Nephron progenitor cell (in vitro differentiated cells): ENCODE measurements around the gene TBC1D22A.

ENCODE experiments used
- DNase-seq: peaks from one replicate; pipeline ENCODE4 v3.0.0; 2021
- H3K27ac Mint-ChIP-seq: 2 replicates; pipeline ENCODE4 v1.8.0; 2021; ENCODE audit warnings: mild to moderate bottlenecking, moderate library complexity, mixed read lengths
- H3K27me3 Mint-ChIP-seq: 2 replicates; pipeline ENCODE4 v1.8.0; 2021; ENCODE audit warnings: mild to moderate bottlenecking, low read depth, mixed read lengths; ENCODE audit not compliant: poor library complexity
- H3K36me3 Mint-ChIP-seq: 2 replicates; pipeline ENCODE4 v1.8.0; 2021; ENCODE audit warnings: low read depth, mixed read lengths
- H3K4me1 Mint-ChIP-seq: 2 replicates; pipeline ENCODE4 v1.8.0; 2021; ENCODE audit warnings: mixed read lengths
- H3K4me3 Mint-ChIP-seq: 2 replicates; pipeline ENCODE4 v1.8.0; 2021; ENCODE audit warnings: mild to moderate bottlenecking, moderate library complexity, mixed read lengths
- H3K9me3 Mint-ChIP-seq: 2 replicates; pipeline ENCODE4 v1.8.0; 2021; ENCODE audit warnings: mild to moderate bottlenecking, moderate library complexity, mixed read lengths
- TF ChIP-seq, protein P1 (sequence below): fragments of 200-600 bp; sonication (generic); IDR thresholded peaks from 2 replicates; pipeline ENCODE4 v1.5.0; 2021; ENCODE audit warnings: antibody characterized with exemption

Gene TBC1D22A

DNA sequence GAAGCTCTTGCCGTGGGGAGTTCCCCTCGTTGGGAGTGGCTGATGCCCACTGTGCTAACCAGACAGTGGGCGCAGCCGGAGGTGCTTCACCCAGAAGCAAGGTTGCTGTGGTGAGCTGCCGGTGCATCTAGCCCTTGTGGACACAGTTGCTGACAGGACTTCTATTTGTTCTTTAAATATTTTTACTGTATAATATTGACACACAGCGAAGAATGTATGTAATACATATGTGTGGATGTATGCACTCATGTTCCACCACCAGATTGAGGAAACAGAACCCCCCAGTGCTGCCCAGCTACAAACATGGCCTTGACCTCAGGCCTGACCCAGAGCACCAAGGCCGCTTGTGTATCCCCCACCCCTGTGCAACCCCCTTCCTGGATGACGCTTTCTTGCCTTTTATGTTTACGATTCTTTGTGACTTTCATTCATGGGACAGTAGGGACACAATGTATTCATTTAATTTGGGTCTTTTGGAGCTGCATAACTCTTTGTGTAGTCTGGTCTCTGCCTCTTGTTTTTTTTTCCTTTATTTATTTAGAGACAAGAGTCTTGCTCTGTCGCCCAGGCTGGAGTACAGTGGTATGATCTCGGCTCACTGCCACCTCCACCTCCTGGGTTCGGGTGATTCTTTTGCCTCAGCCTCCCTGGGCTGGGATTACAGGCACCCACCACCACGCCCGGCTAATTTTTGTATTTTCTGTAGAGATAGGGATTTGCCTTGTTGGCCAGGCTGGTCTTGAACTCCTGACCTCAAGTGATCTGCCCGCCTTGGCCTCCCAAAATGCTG, 132.6 kb downstream of the TBC1D22A start:
- Mint-ChIP-seq H3K4me1 (peaks cover 7% of the 10 kb centered on the region), H3K4me3 (no peak overlapping the region), H3K36me3 (peaks cover 46% of the 10 kb centered on the region), H3K27me3 (peaks cover 2% of the 10 kb centered on the region), H3K9me3 (no peaks in the 10 kb centered on the region), H3K27ac (no peak overlapping the region)
- DNase-seq: no peak
- TF ChIP-seq, protein P1, sequence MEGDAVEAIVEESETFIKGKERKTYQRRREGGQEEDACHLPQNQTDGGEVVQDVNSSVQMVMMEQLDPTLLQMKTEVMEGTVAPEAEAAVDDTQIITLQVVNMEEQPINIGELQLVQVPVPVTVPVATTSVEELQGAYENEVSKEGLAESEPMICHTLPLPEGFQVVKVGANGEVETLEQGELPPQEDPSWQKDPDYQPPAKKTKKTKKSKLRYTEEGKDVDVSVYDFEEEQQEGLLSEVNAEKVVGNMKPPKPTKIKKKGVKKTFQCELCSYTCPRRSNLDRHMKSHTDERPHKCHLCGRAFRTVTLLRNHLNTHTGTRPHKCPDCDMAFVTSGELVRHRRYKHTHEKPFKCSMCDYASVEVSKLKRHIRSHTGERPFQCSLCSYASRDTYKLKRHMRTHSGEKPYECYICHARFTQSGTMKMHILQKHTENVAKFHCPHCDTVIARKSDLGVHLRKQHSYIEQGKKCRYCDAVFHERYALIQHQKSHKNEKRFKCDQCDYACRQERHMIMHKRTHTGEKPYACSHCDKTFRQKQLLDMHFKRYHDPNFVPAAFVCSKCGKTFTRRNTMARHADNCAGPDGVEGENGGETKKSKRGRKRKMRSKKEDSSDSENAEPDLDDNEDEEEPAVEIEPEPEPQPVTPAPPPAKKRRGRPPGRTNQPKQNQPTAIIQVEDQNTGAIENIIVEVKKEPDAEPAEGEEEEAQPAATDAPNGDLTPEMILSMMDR: no peak

DNA sequence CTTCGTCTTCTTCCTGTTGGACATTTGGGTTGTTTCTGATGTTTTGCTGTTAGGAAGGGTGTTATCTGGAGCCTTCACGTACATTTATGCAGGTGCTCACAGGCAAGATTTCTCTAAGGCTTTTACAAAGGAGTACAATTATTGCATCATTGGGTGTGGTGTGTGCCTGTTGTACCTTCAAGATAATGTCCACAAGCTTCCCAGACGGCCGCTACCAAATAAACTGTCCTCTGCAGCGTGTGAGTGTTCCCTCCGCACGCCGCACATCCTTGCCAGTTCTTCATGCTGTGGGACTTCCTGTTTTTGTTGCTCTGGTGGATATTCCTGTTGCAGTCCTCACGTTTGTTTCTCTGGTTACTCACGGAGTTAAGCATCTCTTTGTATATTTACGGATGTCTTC, 133.3 kb downstream of the TBC1D22A start:
- Mint-ChIP-seq H3K36me3 (peaks cover 51% of the 10 kb centered on the region), H3K9me3 (no peaks in the 10 kb centered on the region), H3K4me1 (peaks cover 7% of the 10 kb centered on the region), H3K4me3 (no peak overlapping the region), H3K27ac (peak overlapping the region; percentile 12), H3K27me3 (peaks cover 2% of the 10 kb centered on the region)
- DNase-seq: no peak
- TF ChIP-seq, protein P1: no peak

DNA sequence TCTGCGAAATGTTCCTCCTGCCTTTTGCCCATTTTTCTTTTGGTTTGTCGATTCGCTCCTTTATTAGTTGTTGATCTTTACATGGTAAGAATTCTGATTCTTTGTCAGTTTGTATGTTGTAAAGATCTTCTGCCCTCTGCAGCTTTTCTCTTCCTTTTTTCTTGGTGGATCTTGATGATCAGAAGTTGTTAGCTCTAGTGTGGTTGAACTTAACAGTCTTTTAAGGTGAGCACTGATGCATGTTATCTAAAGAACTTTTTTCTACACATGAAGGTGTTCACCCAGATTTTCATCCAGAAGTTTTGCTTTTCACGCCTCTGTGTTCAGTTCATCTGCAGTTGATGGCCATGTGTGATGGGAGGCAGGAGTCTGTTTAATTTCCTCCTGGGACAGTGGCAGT, 133.7 kb downstream of the TBC1D22A start:
- Mint-ChIP-seq H3K9me3 (no peaks in the 10 kb centered on the region), H3K4me1 (peaks cover 7% of the 10 kb centered on the region), H3K27me3 (peaks cover 2% of the 10 kb centered on the region), H3K36me3 (peaks cover 51% of the 10 kb centered on the region), H3K4me3 (no peak overlapping the region), H3K27ac (peak overlapping the region; percentile 12)
- DNase-seq: no peak
- TF ChIP-seq, protein P1: no peak

DNA sequence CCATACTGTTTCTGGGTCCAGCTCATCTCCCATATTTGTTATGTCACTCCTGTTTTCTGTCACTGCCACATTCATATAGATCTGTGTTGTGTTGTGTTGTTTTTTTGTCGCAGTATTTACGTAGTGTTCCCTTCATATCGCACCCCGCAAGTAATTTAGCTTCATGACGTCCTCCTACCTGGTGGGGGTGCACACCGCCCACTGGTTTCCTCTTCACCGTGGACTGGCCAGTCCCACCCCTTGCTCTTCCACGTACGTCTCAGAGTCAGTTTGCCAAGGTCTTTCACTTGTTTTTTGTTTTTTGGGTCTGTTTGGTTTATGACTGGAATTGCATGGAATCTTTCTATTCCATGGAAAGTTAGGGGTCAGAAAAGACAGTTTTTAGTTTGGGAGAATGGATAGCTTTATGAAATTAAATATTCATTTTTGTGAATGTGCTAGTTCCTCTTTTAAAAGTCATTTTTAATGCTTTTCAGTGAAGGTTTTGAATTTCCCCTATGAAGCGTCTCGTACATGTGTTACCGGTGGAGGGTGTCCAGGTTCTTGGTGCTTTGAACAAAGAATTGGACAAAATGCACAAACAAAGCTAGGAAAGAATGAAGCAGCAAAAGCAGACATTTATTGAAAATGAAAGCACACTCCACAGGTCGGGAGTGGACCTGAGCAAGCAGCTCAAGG, 134.3 kb downstream of the TBC1D22A start:
- DNase-seq: no peak
- H3K36me3 Mint-ChIP-seq: peaks cover 51% of the 10 kb centered on the region
- H3K27ac Mint-ChIP-seq: no peak overlapping the region
- no peak overlapping the region for H3K4me3 Mint-ChIP-seq
- H3K4me1 Mint-ChIP-seq: peaks cover 7% of the 10 kb centered on the region
- no peaks in the 10 kb centered on the region for H3K9me3 Mint-ChIP-seq
- TF ChIP-seq, protein P1: no peak
- peaks cover 2% of the 10 kb centered on the region for H3K27me3 Mint-ChIP-seq

DNA sequence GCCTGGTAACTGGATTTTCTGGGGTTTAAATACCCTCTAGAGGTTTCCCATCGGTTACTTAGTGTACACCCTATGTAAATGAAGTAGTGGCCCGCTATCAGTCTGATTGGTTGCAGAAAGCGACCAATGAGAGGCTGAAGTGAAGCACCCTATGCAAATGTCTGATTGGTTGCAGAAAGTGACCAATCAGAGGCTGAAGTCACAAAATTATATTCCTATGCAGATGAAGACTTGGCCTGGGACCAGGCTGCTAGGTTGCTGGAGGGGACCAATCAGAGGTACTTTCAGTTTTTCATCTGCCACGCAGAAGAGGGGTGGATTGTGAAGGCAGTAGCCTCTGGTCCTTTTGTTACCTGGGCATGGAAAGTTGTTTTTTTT, 134.8 kb downstream of the TBC1D22A start:
- Mint-ChIP-seq H3K27ac (no peak overlapping the region), H3K4me3 (no peak overlapping the region), H3K36me3 (peaks cover 51% of the 10 kb centered on the region), H3K9me3 (no peaks in the 10 kb centered on the region), H3K4me1 (peaks cover 7% of the 10 kb centered on the region), H3K27me3 (peaks cover 2% of the 10 kb centered on the region)
- TF ChIP-seq, protein P1: no peak
- DNase-seq: no peak
